Measurements from ENCODE around the gene PDIA5.

Gene PDIA5

DNA sequence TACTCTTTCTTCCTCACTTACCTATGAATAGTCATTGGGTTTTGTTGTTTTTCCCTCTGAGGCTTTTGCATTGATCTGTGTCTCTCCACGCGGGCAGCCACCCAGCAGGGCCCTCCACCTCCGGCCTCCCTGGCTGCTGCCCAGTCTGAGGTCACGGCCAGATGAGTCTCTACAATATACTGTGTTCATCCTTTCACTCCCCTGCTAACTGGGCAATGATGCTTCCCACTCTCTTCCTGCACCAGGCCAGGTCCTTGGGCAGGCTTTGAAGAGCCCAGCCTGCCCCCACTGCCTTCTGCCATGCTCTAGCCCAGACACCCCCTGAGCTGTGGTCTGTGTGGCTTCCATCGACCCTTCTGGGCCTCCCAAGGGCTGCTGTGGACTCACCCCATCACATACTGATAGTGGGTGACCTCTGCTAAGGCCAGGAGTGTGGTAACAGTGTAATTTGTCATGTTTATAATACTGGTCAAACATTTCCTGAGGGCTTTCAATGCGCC, 18.0 kb downstream of the PDIA5 start:
- H3K4me3 ChIP-seq (ENCODE audit: low read depth, low read length) = no peak overlapping the region
- TF ChIP-seq CTCF (IDR thresholded peaks at IDR 0.05; ENCODE audit: low read depth, low read length) = no peak

GRCh38 chr3:123085293-123085931, 18.6 kb downstream of the PDIA5 start:
- H3K4me3 ChIP-seq (ENCODE audit: low read depth, low read length) = no peak overlapping the region
- no peak for TF ChIP-seq CTCF (IDR thresholded peaks at IDR 0.05; ENCODE audit: low read depth, low read length)

DNA sequence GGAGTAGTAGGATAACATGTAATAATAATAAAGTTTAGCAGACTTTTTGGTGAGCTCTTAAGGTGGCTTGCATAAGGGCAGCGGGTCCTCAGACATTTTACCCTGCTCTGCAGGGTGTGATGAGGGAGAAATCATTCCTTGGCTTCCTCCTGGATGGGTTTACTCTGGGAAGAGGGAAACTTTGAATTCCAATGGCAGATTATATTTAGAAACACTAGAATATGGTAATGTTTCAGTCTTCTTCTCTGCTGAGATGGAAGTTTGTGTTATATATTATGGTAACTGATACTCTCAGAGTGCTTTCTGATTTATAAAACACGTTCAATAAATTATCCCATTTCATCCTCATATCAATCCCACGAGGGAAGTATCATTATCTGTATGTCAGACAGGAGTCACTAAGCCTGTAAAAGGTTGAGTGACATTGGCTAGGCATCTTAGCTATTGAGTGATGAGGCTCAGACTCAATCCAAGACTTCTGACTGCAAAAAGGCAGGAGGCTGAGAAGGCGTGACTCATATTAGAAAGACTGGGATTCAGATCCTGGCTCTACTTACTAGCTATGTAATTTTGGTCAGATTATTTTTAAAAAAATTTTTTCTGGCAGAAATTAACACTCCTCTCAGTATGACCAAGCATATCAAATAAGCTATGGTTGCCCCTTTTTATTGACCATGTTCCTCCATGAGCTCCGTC, 19.3 kb downstream of the PDIA5 start:
- TF ChIP-seq CTCF (IDR thresholded peaks at IDR 0.05; ENCODE audit: low read depth, low read length) = no peak
- H3K4me3 ChIP-seq (ENCODE audit: low read depth, low read length) = no peak overlapping the region

DNA sequence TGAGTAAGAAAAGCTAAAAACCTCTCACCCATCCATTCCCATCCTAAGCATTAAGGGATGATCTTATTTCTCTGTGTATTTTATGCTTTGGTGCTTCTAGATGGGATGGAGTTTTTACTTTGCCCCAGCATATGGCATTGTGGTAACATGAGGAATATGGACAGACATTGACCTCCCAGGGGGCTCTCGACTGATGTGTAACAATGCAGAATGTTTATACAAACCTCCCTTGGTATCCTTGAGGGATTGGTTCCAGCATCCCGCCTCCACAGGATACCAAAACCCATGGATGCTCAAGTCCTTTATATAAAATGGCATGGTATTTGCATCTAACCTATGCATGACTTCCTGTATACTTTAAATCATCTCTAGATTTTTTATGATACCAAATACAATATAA, 21.6 kb downstream of the PDIA5 start:
- no peak overlapping the region for H3K4me3 ChIP-seq (ENCODE audit: low read depth, low read length)
- TF ChIP-seq CTCF (IDR thresholded peaks at IDR 0.05; ENCODE audit: low read depth, low read length) = no peak

GRCh38 chr3:123089611-123090331, 22.9 kb downstream of the PDIA5 start:
- no peak for TF ChIP-seq CTCF (IDR thresholded peaks at IDR 0.05; ENCODE audit: low read depth, low read length)
- no peak overlapping the region for H3K4me3 ChIP-seq (ENCODE audit: low read depth, low read length)

DNA sequence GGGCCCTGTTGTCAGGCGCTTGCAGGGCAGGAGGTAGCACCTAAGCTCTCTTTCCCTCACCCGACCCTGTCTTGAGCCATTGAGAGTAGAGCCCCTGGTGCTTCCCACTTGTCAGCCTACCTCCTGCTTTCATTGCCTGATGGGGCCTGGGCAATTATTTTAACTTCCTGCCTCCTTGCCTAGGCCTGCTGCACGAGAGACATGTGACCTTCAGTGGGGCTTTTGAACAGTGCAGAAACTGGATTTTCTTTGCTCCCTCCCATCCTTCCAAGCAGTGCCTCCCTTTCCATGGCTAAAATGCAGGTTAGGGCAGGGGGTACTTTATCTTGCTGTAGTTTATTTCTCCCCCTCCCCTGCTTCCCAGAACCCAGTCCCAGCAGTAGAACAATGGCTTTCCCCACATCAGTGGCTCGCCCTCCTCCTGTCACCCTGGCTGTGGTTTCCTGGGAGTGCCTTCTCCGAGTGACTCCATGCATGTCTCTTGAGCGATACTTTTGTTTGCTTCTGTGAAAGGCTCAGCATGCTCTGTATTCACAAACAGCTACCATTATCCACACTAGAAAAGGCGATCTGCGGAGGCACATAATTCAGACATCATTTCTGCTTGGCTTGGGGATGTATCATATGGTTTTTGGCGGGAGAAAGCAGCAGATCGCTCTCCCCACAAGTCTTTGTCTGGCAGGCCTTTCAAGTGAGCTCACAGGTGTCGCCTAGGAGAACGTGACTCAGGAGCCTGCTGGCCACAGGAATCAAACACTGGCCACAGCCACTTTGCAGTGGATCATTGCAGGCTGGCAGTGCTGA, 24.1 kb downstream of the PDIA5 start:
- TF ChIP-seq CTCF (IDR thresholded peaks at IDR 0.05; ENCODE audit: low read depth, low read length) = no peak

More for the DNA sequence above, 24.1 kb downstream of the PDIA5 start:
- H3K4me3 ChIP-seq (ENCODE audit: low read depth, low read length) = no peak overlapping the region
